PC-9 (cell line): ENCODE measurements around the gene ZDHHC14.

Experiments used
- EZH2 ChIP-seq: fragments of 200-600 bp; sonication (generic); IDR thresholded peaks from 2 replicates; pipeline ENCODE4 v1.8.0; 2017; ENCODE audit warnings: antibody characterized with exemption, low read depth
- TF ChIP-seq, protein P1 (sequence below): fragments of 200-600 bp; sonication (generic); conservative IDR thresholded peaks from 2 replicates; pipeline ENCODE4 v1.6.1; 2017; ENCODE audit warnings: mixed run types, antibody characterized with exemption, mild to moderate bottlenecking, moderate library complexity

DNA sequence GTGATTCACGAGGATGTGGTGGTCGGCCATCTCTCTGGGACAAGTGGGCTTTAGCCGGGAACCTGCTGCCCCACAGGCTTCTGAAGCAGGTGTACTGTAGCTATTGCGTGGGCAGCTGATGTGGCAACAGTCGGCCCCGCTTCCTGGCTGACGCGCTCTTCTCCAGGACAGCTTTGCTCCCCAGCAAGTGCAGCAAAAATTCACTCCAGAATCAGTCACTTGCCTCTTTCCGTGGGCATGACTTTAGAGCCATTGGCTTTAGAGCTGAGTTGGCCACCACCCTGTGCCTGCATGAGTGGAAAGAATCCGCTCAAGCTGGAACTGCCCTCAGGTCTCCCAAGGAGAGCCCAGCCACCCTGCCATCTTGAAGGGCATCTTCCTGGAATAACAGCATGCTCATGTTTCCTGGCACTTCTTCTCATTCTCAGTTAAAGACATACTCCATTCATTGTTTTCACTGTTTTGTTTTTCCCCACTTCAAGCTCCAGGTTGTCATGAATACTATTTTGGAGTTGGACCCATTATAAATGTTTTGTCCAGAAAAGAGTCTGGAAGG, 178.3 kb downstream of the ZDHHC14 start:
- TF ChIP-seq, protein P1, sequence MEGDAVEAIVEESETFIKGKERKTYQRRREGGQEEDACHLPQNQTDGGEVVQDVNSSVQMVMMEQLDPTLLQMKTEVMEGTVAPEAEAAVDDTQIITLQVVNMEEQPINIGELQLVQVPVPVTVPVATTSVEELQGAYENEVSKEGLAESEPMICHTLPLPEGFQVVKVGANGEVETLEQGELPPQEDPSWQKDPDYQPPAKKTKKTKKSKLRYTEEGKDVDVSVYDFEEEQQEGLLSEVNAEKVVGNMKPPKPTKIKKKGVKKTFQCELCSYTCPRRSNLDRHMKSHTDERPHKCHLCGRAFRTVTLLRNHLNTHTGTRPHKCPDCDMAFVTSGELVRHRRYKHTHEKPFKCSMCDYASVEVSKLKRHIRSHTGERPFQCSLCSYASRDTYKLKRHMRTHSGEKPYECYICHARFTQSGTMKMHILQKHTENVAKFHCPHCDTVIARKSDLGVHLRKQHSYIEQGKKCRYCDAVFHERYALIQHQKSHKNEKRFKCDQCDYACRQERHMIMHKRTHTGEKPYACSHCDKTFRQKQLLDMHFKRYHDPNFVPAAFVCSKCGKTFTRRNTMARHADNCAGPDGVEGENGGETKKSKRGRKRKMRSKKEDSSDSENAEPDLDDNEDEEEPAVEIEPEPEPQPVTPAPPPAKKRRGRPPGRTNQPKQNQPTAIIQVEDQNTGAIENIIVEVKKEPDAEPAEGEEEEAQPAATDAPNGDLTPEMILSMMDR = no peak
- TF ChIP-seq EZH2 = no peak
